IMR-90 (cell line): Measurements from ENCODE around the gene ATRN. TPM values are rescaled to one million over a fixed set of nuclear protein-coding genes. Genes with fewer than 3 reads are reported as not detected.

ENCODE experiments used
- ATAC-seq: fragments of 200-7000 bp; cut with Tn5 transposase; 2 replicates; pipeline ENCODE4 v1.9.1; 2020; ENCODE audit warnings: low read depth, mild to moderate bottlenecking, moderate library complexity
- BruUV-seq: library from RNA; stranded (reverse); fragments of 400-500 nt; replicated peaks from 2 replicates; lab custom pipeline; 2021; lab: Mats Ljungman, UMichigan
- CTCF ChIA-PET: fragments of 300-600 bp; formaldehyde crosslinking; extraction: SDS; loops from one replicate; lab custom pipeline; 2021; ENCODE audit warnings: antibody characterized with exemption; lab: Yijun Ruan, JAX
- POLR2A ChIA-PET: fragments of 300-600 bp; sonication (Branson Sonifier 250); formaldehyde crosslinking; loops from one replicate; lab custom pipeline; 2022; ENCODE audit warnings: antibody characterized with exemption; ENCODE audit not compliant: unreplicated experiment; lab: Charles Lee
- DNase-seq: peaks from one replicate; pipeline ENCODE4 v3.0.0; 2013
- H2AFZ ChIP-seq: replicated peaks from 2 replicates; pipeline ENCODE3; 2013; ENCODE audit warnings: low read length, mild to moderate bottlenecking; ENCODE audit not compliant: poor library complexity
- H2AK5ac ChIP-seq: 2 replicates; pipeline ENCODE4 v1.6.1; 2013; ENCODE audit warnings: low read depth, low read length, inconsistent platforms
- H2AK9ac ChIP-seq: replicated peaks from 2 replicates; pipeline ENCODE3; 2013; ENCODE audit warnings: mild to moderate bottlenecking, low read depth, low read length, moderate library complexity; ENCODE audit not compliant: poor library complexity
- H2BK120ac ChIP-seq: 2 replicates; pipeline ENCODE4 v1.6.1; 2013; ENCODE audit warnings: low read depth, low read length, inconsistent platforms
- H2BK15ac ChIP-seq: 3 replicates; pipeline ENCODE4 v1.6.1; 2013; ENCODE audit warnings: low read depth, low read length, inconsistent platforms
- H2BK20ac ChIP-seq: 2 replicates; pipeline ENCODE4 v1.6.1; 2013; ENCODE audit warnings: low read depth, mild to moderate bottlenecking, inconsistent platforms, low read length, moderate library complexity
- H2BK5ac ChIP-seq: 2 replicates; pipeline ENCODE4 v1.6.1; 2013; ENCODE audit warnings: mild to moderate bottlenecking, low read depth, low read length, inconsistent platforms; ENCODE audit not compliant: poor library complexity, severe bottlenecking
- H3K14ac ChIP-seq: replicated peaks from 2 replicates; pipeline ENCODE4 v1.6.1; 2013; ENCODE audit warnings: low read depth, low read length, inconsistent platforms
- H3K18ac ChIP-seq: 2 replicates; pipeline ENCODE4 v1.6.1; 2013; ENCODE audit warnings: low read depth, low read length, control low read depth
- H3K23ac ChIP-seq: 2 replicates; pipeline ENCODE4 v1.6.1; 2013; ENCODE audit warnings: low read depth, low read length, inconsistent platforms
- H3K27ac ChIP-seq: 2 replicates; pipeline ENCODE4 v1.5.1; 2013; ENCODE audit warnings: mild to moderate bottlenecking, control low read depth, low read length; ENCODE audit not compliant: insufficient read depth
- H3K27me3 ChIP-seq: 2 replicates; pipeline ENCODE4 v1.6.1; 2013; ENCODE audit warnings: low read length; ENCODE audit not compliant: control insufficient read depth, insufficient read depth
- H3K36me3 ChIP-seq: 2 replicates; pipeline ENCODE4 v1.6.1; 2013; ENCODE audit warnings: low read length, mixed read lengths; ENCODE audit not compliant: control insufficient read depth, insufficient read depth
- H3K4ac ChIP-seq: 2 replicates; pipeline ENCODE4 v1.6.1; 2013; ENCODE audit warnings: low read depth, low read length, inconsistent platforms
- H3K4me1 ChIP-seq: 2 replicates; pipeline ENCODE4 v1.6.1; 2013; ENCODE audit warnings: low read length, mixed read lengths; ENCODE audit not compliant: control insufficient read depth, insufficient read depth
- H3K4me2 ChIP-seq: 2 replicates; pipeline ENCODE4 v1.6.1; 2013; ENCODE audit warnings: low read depth, mild to moderate bottlenecking, control low read depth, low read length, moderate library complexity
- H3K4me3 ChIP-seq: 2 replicates; pipeline ENCODE4 v1.5.1; 2013; ENCODE audit warnings: low read depth, mild to moderate bottlenecking, control low read depth, low read length, moderate library complexity; ENCODE audit not compliant: insufficient read depth
- H3K56ac ChIP-seq: 2 replicates; pipeline ENCODE4 v1.6.1; 2013; ENCODE audit warnings: low read length, inconsistent platforms; ENCODE audit not compliant: insufficient read depth; ENCODE audit errors: extremely low read depth
- H3K79me1 ChIP-seq, 2 experiments: 2 replicates each; pipeline ENCODE4 v1.6.1; 2013; ENCODE audit warnings: low read length in 2 of 2, inconsistent platforms in 1 of 2, low read depth in 1 of 2
- H3K9ac ChIP-seq: 2 replicates; pipeline ENCODE4 v1.6.1; 2013; ENCODE audit warnings: low read depth, low read length, control low read depth
- H3K9me1 ChIP-seq: 2 replicates; pipeline ENCODE4 v1.6.1; 2013; ENCODE audit warnings: low read length, inconsistent platforms; ENCODE audit not compliant: insufficient read depth
- H3K9me3 ChIP-seq: 2 replicates; pipeline ENCODE4 v1.6.1; 2013; ENCODE audit warnings: low read length; ENCODE audit not compliant: control insufficient read depth, insufficient read depth
- H4K20me1 ChIP-seq: 2 replicates; pipeline ENCODE4 v1.6.1; 2013; ENCODE audit warnings: low read length, inconsistent platforms; ENCODE audit not compliant: insufficient read depth
- H4K5ac ChIP-seq: 2 replicates; pipeline ENCODE4 v1.6.1; 2013; ENCODE audit warnings: mild to moderate bottlenecking, low read depth, low read length, control low read depth
- H4K8ac ChIP-seq, 2 experiments: 2 replicates each; pipeline ENCODE4 v1.6.1; 2013; ENCODE audit warnings: low read depth in 2 of 2, low read length in 2 of 2, control low read depth in 1 of 2, inconsistent platforms in 1 of 2
- H4K91ac ChIP-seq: 2 replicates; pipeline ENCODE4 v1.6.1; 2013; ENCODE audit warnings: low read depth, low read length, inconsistent platforms; ENCODE audit not compliant: insufficient read depth
- BHLHE40 ChIP-seq: fragments of 150-350 bp; IDR thresholded peaks from 2 replicates; pipeline ENCODE4 v1.6.1; 2016; ENCODE audit warnings: mild to moderate bottlenecking, low read depth, low read length
- CEBPB ChIP-seq: IDR thresholded peaks from 2 replicates; pipeline ENCODE4 v1.6.1; 2012; ENCODE audit warnings: low read depth, low read length, improper control_type of control experiment
- FOS ChIP-seq: fragments of 150-350 bp; IDR thresholded peaks from 2 replicates; pipeline ENCODE4 v1.6.1; 2016; ENCODE audit warnings: low read depth, low read length
- MAZ ChIP-seq: IDR thresholded peaks from 2 replicates; pipeline ENCODE4 v1.6.1; 2012; ENCODE audit warnings: low read depth, mild to moderate bottlenecking, low read length, improper control_type of control experiment, moderate library complexity, borderline replicate concordance
- NFE2L2 ChIP-seq: fragments of 150-350 bp; IDR thresholded peaks from 2 replicates; pipeline ENCODE4 v1.6.1; 2016; ENCODE audit warnings: low read depth, mild to moderate bottlenecking, low read length
- RAD21 ChIP-seq: IDR thresholded peaks from 2 replicates; pipeline ENCODE4 v1.6.1; 2012; ENCODE audit warnings: low read length, improper control_type of control experiment
- SMC3 ChIP-seq: fragments of 150-350 bp; IDR thresholded peaks from 2 replicates; pipeline ENCODE4 v1.6.1; 2016; ENCODE audit warnings: low read depth, mild to moderate bottlenecking, antibody characterized with exemption, low read length, moderate library complexity
- WGBS, 2 experiments: methylation state at CpG; one replicate each; pipeline versions ENCODE4 v1.1.5 to v1.1.7; 2013; ENCODE audit warnings: missing lambda C conversion rate in 2 of 2; ENCODE audit not compliant: insufficient read length in 1 of 2; ENCODE audit errors: extremely low coverage in 2 of 2; 5-methylcytosine and 5-hydroxymethylcytosine counted together
- dilution Hi-C: fragments of 300-500 bp; cut with HindIII; formaldehyde crosslinking; loops from one replicate; pipeline ENCODE4 v1.14.3; 2018; ENCODE audit warnings: low sequenced_read_pairs; ENCODE audit not compliant: unreplicated experiment
- in situ Hi-C: fragments of 300-500 bp; cut with MboI; formaldehyde crosslinking; loops from 3 replicates; pipeline ENCODE4 v1.14.3; 2019; ENCODE audit warnings: low sequenced_read_pairs, inconsistent platforms, mixed read lengths
- intact Hi-C: fragments of 100-400 bp; cut with micrococcal nuclease; formaldehyde crosslinking; loops from 2 replicates; pipeline ENCODE4 v1.10.0; 2022
- polyA plus RNA-seq, 3 experiments: library from polyadenylated mRNA; depleted of rRNA; stranded (reverse); fragments of >200 nt; gene quantifications; 2 replicates each; pipeline ENCODE4 v1.2.3, GENCODE V29; 2012; ENCODE audit warnings: low replicate concordance in 1 of 3
- total RNA-seq: library from RNA; depleted of rRNA; stranded (reverse); fragments of >200 nt; gene quantifications from 2 replicates; pipeline ENCODE4 v1.2.3, GENCODE V29; 2012
- TF ChIP-seq, protein P1 (sequence below): fragments of 150-350 bp; IDR thresholded peaks from 2 replicates; pipeline ENCODE4 v1.6.1; 2016; ENCODE audit warnings: low read depth, mild to moderate bottlenecking, low read length, moderate library complexity, borderline replicate concordance
- TF ChIP-seq, protein P2 (sequence below): fragments of 150-350 bp; IDR thresholded peaks from 2 replicates; pipeline ENCODE4 v1.6.1; 2017; ENCODE audit warnings: mild to moderate bottlenecking, antibody characterized with exemption, low read length, low read depth
- TF ChIP-seq, protein P3 (sequence below): conservative IDR thresholded peaks from 2 replicates; pipeline ENCODE4 v1.5.1; 2012; ENCODE audit warnings: mild to moderate bottlenecking, low read depth, low read length, improper control_type of control experiment

Gene ATRN
- total and polyA plus RNA-seq, 2 of the 4 experiments (the other 2 are of a cell fraction) = 32.3 to 46.2 TPM

DNA sequence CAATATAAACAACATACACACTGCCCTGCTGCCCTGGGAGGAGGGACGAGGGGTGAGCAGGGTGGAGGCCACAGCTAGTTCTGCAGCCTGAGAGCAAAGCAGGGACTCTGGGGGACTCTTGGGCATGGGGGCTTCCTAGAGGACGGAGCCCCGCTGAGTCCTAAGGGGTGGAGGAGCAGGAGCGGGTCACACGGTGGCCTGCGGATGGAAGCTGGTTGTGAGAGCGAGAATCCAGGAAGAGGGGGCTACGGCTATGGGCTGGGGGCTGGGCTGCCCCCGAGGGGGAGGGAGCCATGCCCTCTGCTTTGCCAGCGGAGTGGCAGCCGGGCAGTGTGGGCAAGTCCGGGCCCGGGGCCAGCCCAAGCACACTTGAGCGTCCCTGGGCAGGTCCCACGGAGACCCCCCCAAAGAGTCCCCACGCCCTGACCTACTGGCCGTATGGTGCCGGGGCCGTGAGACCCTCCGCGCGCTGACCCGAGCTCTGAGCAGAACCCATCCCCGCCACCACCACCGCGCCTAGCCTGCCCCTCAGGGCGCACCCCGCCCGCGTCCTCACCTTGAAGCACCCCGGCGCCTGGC lies 210.6 kb downstream of the ATRN start (continued):
- no peak for TF ChIP-seq RAD21

DNA sequence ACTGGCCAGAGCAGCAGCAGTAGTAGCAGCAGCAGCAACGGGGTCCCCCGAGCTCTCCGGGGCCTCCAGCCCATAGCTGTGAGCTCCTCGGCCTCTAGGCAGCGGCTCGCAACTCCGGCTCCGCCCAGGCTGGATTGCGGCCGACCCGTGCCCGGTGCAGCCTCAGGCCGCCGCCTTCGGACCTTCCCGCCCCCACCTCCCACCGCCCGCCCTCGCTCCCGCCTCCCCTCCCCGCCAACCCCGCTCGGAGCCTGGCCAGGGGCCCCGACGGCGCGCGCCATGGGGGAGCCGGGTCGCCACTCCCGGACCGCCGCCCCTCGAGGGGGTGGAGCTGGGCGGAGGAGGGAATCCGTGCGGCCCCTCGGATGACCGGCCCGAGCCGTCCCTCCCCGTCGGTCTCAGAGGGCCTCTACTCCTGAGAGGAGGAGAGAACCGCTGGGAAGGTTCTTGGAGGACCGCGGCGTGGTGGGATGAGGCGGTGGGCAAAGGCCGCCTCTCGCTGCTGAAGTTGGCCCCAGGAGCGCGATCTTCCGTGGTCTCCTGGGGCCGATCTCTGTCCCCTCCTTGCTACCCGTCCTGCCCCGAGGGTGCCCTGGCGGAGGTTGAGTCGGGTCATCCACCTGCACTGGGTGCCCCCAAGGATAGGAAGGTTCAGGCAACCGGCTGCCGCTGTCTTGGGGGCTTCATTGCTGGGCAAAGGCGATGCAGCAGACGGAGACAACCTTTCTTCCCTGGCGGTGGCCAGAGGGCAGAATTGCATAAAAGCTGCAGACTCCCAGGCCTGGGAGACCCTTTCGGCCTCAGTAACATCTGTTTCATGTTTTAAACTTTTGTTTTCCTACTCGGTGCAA lies 211.3 kb downstream of the ATRN start, which contains the start of gene ADAM33:
ADAM33 (minus strand) TSS at position 80 of the 851 bp plus-strand sequence; CDS start at position 74, 6 bp downstream.
- no peak within 1 kb of the TSS for H2BK20ac ChIP-seq
- no peak within 1 kb of the TSS; the same call in 1 of the 2 replicates for H3K9ac ChIP-seq
- BruUV-seq = no TSS peak
- no peak within 1 kb of the TSS for H3K14ac ChIP-seq
- no peak within 1 kb of the TSS for H3K56ac ChIP-seq
- ChIA-PET CTCF (interaction anchor here (0.7 kb wide), 2 partner anchors 19 to 125 kb away, joined by 3 to 10 read pairs; no protein-coding TSS in a partner anchor), POLR2A (interaction anchor here (0.7 kb wide), 1 partner anchor 28 kb away, joined by 9 read pairs; no protein-coding TSS in a partner anchor)
- dilution Hi-C loops (no loop called here), in situ Hi-C loops (no loop called here), intact Hi-C loops (no loop called here)
- no peaks in the 10 kb centered on the region for H3K9me3 ChIP-seq
- no peak within 1 kb of the TSS for H3K27ac ChIP-seq
- H4K8ac ChIP-seq = no peak within 1 kb of the TSS
- peaks cover 32% of the 10 kb centered on the region for H3K4me1 ChIP-seq
- peak within 1 kb of the TSS; percentile 12; the same call in 1 of the 2 replicates for H3K4ac ChIP-seq
- H2AK9ac ChIP-seq = peak within 1 kb of the TSS; percentile 57
- no peaks in the 10 kb centered on the region for H3K79me1 ChIP-seq
- no peak within 1 kb of the TSS; the same call in 1 of the 2 replicates for H3K4me3 ChIP-seq
- no peak within 1 kb of the TSS for H2BK5ac ChIP-seq
- no peak within 1 kb of the TSS for H2BK120ac ChIP-seq
- no peak within 1 kb of the TSS; the same call in 1 of the 2 replicates for H4K91ac ChIP-seq
- H3K23ac ChIP-seq = peak within 1 kb of the TSS; percentile 4; the same call in 1 of the 2 replicates
- H3K36me3 ChIP-seq = no peaks in the 10 kb centered on the region
- H3K4me2 ChIP-seq = peak within 1 kb of the TSS; percentile 31; the same call in 1 of the 2 replicates
- peak within 1 kb of the TSS; percentile 82 for H2AFZ ChIP-seq
- WGBS, 2 experiments = 44% methylated on average over 19 of the region's 65 CpGs; no CpG with 5 or more reads in 1 of the 2 experiments
- H2AK5ac ChIP-seq = no peak within 1 kb of the TSS
- no peak for DNase-seq
- no peak within 1 kb of the TSS; the same call in 2 of the 3 replicates for H2BK15ac ChIP-seq
- H3K27me3 ChIP-seq = peaks cover 2% of the 10 kb centered on the region; the same call in 1 of the 2 replicates
- ATAC-seq = peak; percentile 34
- no peaks in the 10 kb centered on the region for H4K20me1 ChIP-seq
- H4K5ac ChIP-seq = no peak within 1 kb of the TSS
- peaks cover 16% of the 10 kb centered on the region for H3K9me1 ChIP-seq
- no peak within 1 kb of the TSS; the same call in 1 of the 2 replicates for H3K18ac ChIP-seq
- no peak for TF ChIP-seq CEBPB
- TF ChIP-seq MAZ = no peak
- TF ChIP-seq, protein P1, sequence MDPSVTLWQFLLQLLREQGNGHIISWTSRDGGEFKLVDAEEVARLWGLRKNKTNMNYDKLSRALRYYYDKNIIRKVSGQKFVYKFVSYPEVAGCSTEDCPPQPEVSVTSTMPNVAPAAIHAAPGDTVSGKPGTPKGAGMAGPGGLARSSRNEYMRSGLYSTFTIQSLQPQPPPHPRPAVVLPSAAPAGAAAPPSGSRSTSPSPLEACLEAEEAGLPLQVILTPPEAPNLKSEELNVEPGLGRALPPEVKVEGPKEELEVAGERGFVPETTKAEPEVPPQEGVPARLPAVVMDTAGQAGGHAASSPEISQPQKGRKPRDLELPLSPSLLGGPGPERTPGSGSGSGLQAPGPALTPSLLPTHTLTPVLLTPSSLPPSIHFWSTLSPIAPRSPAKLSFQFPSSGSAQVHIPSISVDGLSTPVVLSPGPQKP = no peak
- no peak for TF ChIP-seq BHLHE40
- TF ChIP-seq, protein P2, sequence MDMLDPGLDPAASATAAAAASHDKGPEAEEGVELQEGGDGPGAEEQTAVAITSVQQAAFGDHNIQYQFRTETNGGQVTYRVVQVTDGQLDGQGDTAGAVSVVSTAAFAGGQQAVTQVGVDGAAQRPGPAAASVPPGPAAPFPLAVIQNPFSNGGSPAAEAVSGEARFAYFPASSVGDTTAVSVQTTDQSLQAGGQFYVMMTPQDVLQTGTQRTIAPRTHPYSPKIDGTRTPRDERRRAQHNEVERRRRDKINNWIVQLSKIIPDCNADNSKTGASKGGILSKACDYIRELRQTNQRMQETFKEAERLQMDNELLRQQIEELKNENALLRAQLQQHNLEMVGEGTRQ = no peak
- TF ChIP-seq, protein P3, sequence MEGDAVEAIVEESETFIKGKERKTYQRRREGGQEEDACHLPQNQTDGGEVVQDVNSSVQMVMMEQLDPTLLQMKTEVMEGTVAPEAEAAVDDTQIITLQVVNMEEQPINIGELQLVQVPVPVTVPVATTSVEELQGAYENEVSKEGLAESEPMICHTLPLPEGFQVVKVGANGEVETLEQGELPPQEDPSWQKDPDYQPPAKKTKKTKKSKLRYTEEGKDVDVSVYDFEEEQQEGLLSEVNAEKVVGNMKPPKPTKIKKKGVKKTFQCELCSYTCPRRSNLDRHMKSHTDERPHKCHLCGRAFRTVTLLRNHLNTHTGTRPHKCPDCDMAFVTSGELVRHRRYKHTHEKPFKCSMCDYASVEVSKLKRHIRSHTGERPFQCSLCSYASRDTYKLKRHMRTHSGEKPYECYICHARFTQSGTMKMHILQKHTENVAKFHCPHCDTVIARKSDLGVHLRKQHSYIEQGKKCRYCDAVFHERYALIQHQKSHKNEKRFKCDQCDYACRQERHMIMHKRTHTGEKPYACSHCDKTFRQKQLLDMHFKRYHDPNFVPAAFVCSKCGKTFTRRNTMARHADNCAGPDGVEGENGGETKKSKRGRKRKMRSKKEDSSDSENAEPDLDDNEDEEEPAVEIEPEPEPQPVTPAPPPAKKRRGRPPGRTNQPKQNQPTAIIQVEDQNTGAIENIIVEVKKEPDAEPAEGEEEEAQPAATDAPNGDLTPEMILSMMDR = no peak
- no peak for TF ChIP-seq NFE2L2
- TF ChIP-seq SMC3 = no peak
- no peak for TF ChIP-seq FOS
